GM10248 (cell line): ENCODE results near the gene ARHGAP21.

Source experiments
- CTCF ChIA-PET: fragments of 300-600 bp; sonication (Branson Sonifier 250); formaldehyde crosslinking; extraction: SDS; loops from one replicate; lab custom pipeline; 2021; ENCODE audit warnings: antibody characterized with exemption; lab: Yijun Ruan, JAX
- POLR2A ChIA-PET: fragments of 350-650 bp; sonication (Branson Sonifier 250); formaldehyde crosslinking; extraction: SDS; loops from one replicate; lab custom pipeline; 2020; ENCODE audit warnings: antibody characterized with exemption; lab: Yijun Ruan, JAX
- DNase-seq: peaks from one replicate; pipeline ENCODE4 v3.0.0; 2012; ENCODE audit errors: extremely low spot score
- CTCF ChIP-seq: IDR thresholded peaks from 2 replicates; pipeline ENCODE4 v1.5.1; 2012; ENCODE audit warnings: mild to moderate bottlenecking, low read depth; ENCODE audit errors: extremely low read depth, missing control alignments, control extremely low read depth

ARHGAP21 gene

GRCh38 chr10:24697080-24697479, 26.6 kb downstream of the ARHGAP21 start:
- no peak for DNase-seq
- ChIA-PET CTCF (interaction anchor here (1.5 to 7.9 kb wide), 4 partner anchors 9 to 35 kb away, joined by 3 to 48 read pairs (median 6); no protein-coding TSS in a partner anchor), POLR2A (no interaction called here)
- no peak for TF ChIP-seq CTCF

- POLR2A ChIA-PET: no interaction called here
- DNase-seq: no peak
- CTCF ChIA-PET: interaction anchor here (1.4 to 7.9 kb wide), 4 partner anchors 9 to 18 kb away, joined by 4 to 48 read pairs (median 8); no protein-coding TSS in a partner anchor
- TF ChIP-seq CTCF: no peak
Observed at GRCh38 chr10:24695452-24695851, 28.2 kb downstream of the ARHGAP21 start.

- no peak for TF ChIP-seq CTCF
- CTCF ChIA-PET: interaction anchor here (1.0 to 1.6 kb wide), 3 partner anchors 8 to 51 kb away, joined by 3 read pairs; no protein-coding TSS in a partner anchor
- POLR2A ChIA-PET: no interaction called here
- DNase-seq: no peak
Observed at GRCh38 chr10:24694086-24694485, 29.6 kb downstream of the ARHGAP21 start.

GRCh38 chr10:24690961-24691512, 32.6 kb downstream of the ARHGAP21 start:
- DNase-seq: no peak
- CTCF ChIA-PET: interaction anchor here (1.2 to 1.4 kb wide), 2 partner anchors 9 to 390 kb away, joined by 3 to 4 read pairs; no protein-coding TSS in a partner anchor
- POLR2A ChIA-PET: no interaction called here
- no peak for TF ChIP-seq CTCF

- no peak for TF ChIP-seq CTCF
- CTCF ChIA-PET: interaction anchor here (0.9 to 5.5 kb wide), 4 partner anchors 8 to 22 kb away, joined by 3 to 48 read pairs (median 4); no protein-coding TSS in a partner anchor
- DNase-seq: no peak
- POLR2A ChIA-PET: no interaction called here
Observed at GRCh38 chr10:24685958-24686540, 37.6 kb downstream of the ARHGAP21 start.

GRCh38 chr10:24683554-24683953, 40.1 kb downstream of the ARHGAP21 start:
- no peak for TF ChIP-seq CTCF
- no peak for DNase-seq
- CTCF ChIA-PET: interaction anchor here (1.7 kb wide), 1 partner anchor 16 kb away, joined by 6 read pairs; no protein-coding TSS in a partner anchor
- POLR2A ChIA-PET: no interaction called here
